Vagina (tissue), 2 donors: ENCODE measurements around the gene CYP27C1. TPM values are rescaled to one million over a fixed set of nuclear protein-coding genes. Genes with fewer than 3 reads are reported as not detected.

ENCODE experiments used
- DNase-seq, 2 donors: peaks; one replicate each; pipeline ENCODE4 v3.0.0-alpha.2; 2017; ENCODE audit errors: extremely low spot score in 2 of 2
- H3K27ac ChIP-seq: fragments of 200-600 bp; sonication (generic); one replicate; pipeline ENCODE4 v1.5.1; 2019
- H3K27me3 ChIP-seq: fragments of 200-600 bp; sonication (generic); one replicate; pipeline ENCODE4 v1.5.1; 2019
- H3K36me3 ChIP-seq, 2 donors: fragments of 200-600 bp; sonication (generic); one replicate each; pipeline ENCODE4 v1.5.1; 2017 to 2019
- H3K4me1 ChIP-seq: fragments of 200-600 bp; sonication (generic); one replicate; pipeline ENCODE4 v1.5.1; 2019
- H3K4me3 ChIP-seq, 2 donors: fragments of 200-600 bp; sonication (generic); 1 replicate in 1 of 2; 2 replicates in 1 of 2; pipeline ENCODE4 v1.5.1; 2016 to 2019
- H3K9me3 ChIP-seq: fragments of 200-600 bp; sonication (generic); one replicate; pipeline ENCODE4 v1.5.1; 2019
- CTCF ChIP-seq, 3 experiments: fragments of 450-650 bp in 2 of 3; fragments of 200-600 bp in 1 of 3; sonication (generic) in 1 of 3; IDR thresholded peaks; one replicate each; pipeline ENCODE4 v1.5.1; 2017 to 2019; ENCODE audit warnings: antibody characterized with exemption in 3 of 3, mild to moderate bottlenecking in 2 of 3, moderate library complexity in 2 of 3
- POLR2A ChIP-seq, 2 donors: fragments of 450-650 bp; IDR thresholded peaks; one replicate each; pipeline ENCODE4 v1.6.1; 2017; ENCODE audit warnings: antibody characterized with exemption in 2 of 2, mild to moderate bottlenecking in 2 of 2, moderate library complexity in 2 of 2
- POLR2AphosphoS5 ChIP-seq, 2 donors: sonication (generic); formaldehyde crosslinking; IDR thresholded peaks; one replicate each; pipeline ENCODE4 v1.9.0; 2017; ENCODE audit warnings: antibody characterized with exemption in 2 of 2, mild to moderate bottlenecking in 2 of 2, low read depth in 1 of 2; ENCODE audit not compliant: insufficient read depth in 1 of 2
- intact Hi-C: fragments of 100-400 bp; cut with DNase I; formaldehyde crosslinking; loops from one replicate; pipeline ENCODE4 v1.15.1; 2023
- total RNA-seq: library from RNA; depleted of rRNA; stranded (reverse); fragments of >200 nt; gene quantifications from one replicate; pipeline ENCODE4 v1.2.3, GENCODE V29; 2016

The CYP27C1 gene
- total RNA-seq, 1 donor from 2014 or later = 3.2 TPM

GRCh38 chr2:127177617-127178263, 42.4 kb downstream of the CYP27C1 start:
- intact Hi-C loops = loop anchor here (10.0 kb wide), 1 partner anchor 113 kb away; no protein-coding TSS in a partner anchor
- H3K27ac ChIP-seq = peak overlapping the region; percentile 93
- DNase-seq = peak in 1 of 2 donors; percentile 77
- no peak overlapping the region for H3K4me3 ChIP-seq
- no peaks in the 10 kb centered on the region for H3K27me3 ChIP-seq
- H3K36me3 ChIP-seq = no peaks in the 10 kb centered on the region
- no peaks in the 10 kb centered on the region for H3K9me3 ChIP-seq
- peaks cover 48% of the 10 kb centered on the region for H3K4me1 ChIP-seq
- no peak for TF ChIP-seq CTCF (IDR thresholded peaks at IDR 0.05)
- TF ChIP-seq POLR2A (IDR thresholded peaks at IDR 0.05) = no peak
- no peak for TF ChIP-seq POLR2AphosphoS5 (IDR thresholded peaks at IDR 0.05; ENCODE audit: insufficient read depth in 1 of 2, low read depth in 1 of 2)

- intact Hi-C loops = loop anchor here (10.0 kb wide), 1 partner anchor 112 kb away; no protein-coding TSS in a partner anchor
- H3K27ac ChIP-seq = peak overlapping the region; percentile 93
- H3K4me1 ChIP-seq = peaks cover 51% of the 10 kb centered on the region
- TF ChIP-seq POLR2AphosphoS5 (IDR thresholded peaks at IDR 0.05; ENCODE audit: insufficient read depth in 1 of 2, low read depth in 1 of 2) = peak in 1 of 2 donors; percentile 77
- no peak for TF ChIP-seq POLR2A (IDR thresholded peaks at IDR 0.05)
- no peak for TF ChIP-seq CTCF (IDR thresholded peaks at IDR 0.05)
- H3K9me3 ChIP-seq = no peaks in the 10 kb centered on the region
- no peaks in the 10 kb centered on the region for H3K27me3 ChIP-seq
- H3K4me3 ChIP-seq = peak overlapping the region; percentile 0 to 12
- no peaks in the 10 kb centered on the region for H3K36me3 ChIP-seq
- DNase-seq = peak in 1 of 2 donors; percentile 95
Measured at GRCh38 chr2:127176371-127177311, 43.5 kb downstream of the CYP27C1 start.

- Histone ChIP-seq H3K27ac (peak overlapping the region; percentile 93), H3K4me1 (peaks cover 51% of the 10 kb centered on the region), H3K4me3 (peak overlapping the region; percentile 0 to 12), H3K36me3 (no peaks in the 10 kb centered on the region), H3K9me3 (no peaks in the 10 kb centered on the region), H3K27me3 (no peaks in the 10 kb centered on the region)
- intact Hi-C loops = loop anchor here (10.0 kb wide), 1 partner anchor 111 kb away; no protein-coding TSS in a partner anchor
- no peak for TF ChIP-seq POLR2A (IDR thresholded peaks at IDR 0.05)
- TF ChIP-seq CTCF (IDR thresholded peaks at IDR 0.05) = no peak
- peak; percentile 53 to 62 for TF ChIP-seq POLR2AphosphoS5 (IDR thresholded peaks at IDR 0.05; ENCODE audit: insufficient read depth in 1 of 2, low read depth in 1 of 2)
- peak in 1 of 2 donors; percentile 95 for DNase-seq
Measured at GRCh38 chr2:127175751-127176354, 44.2 kb downstream of the CYP27C1 start.

- intact Hi-C loops = loop anchor here (10.0 kb wide), 1 partner anchor 110 kb away; no protein-coding TSS in a partner anchor
- DNase-seq = peak in 1 of 2 donors; percentile 92
- H3K4me3 ChIP-seq = no peak overlapping the region
Measured at GRCh38 chr2:127175041-127175721, 44.9 kb downstream of the CYP27C1 start.

More at GRCh38 chr2:127175041-127175721, 44.9 kb downstream of the CYP27C1 start:
- Histone ChIP-seq H3K9me3 (no peaks in the 10 kb centered on the region), H3K4me1 (peaks cover 51% of the 10 kb centered on the region), H3K36me3 (no peaks in the 10 kb centered on the region), H3K27me3 (no peaks in the 10 kb centered on the region), H3K27ac (peak overlapping the region; percentile 93)
- TF ChIP-seq CTCF (IDR thresholded peaks at IDR 0.05) (no peak), POLR2AphosphoS5 (IDR thresholded peaks at IDR 0.05; ENCODE audit: insufficient read depth in 1 of 2, low read depth in 1 of 2) (peak; percentile 9 to 67)
